ENCODE data around the gene COL1A1. TPM values are rescaled to one million over a fixed set of nuclear protein-coding genes. Genes with fewer than 3 reads are reported as not detected.

The COL1A1 gene
- total and polyA plus RNA-seq, 5 donors: 24.8 to 138 (median 59.2) TPM

- ATAC-seq (peak; percentile 2 to 24), DNase-seq (peak; percentile 52 to 75 (median 65))
- 34% methylated on average over 14 of the region's 14 CpGs for WGBS
- H3K9me3 ChIP-seq (ENCODE audit: control insufficient read depth, low read length): no peaks in the 10 kb centered on the region
- intact Hi-C loops (cut with DNase I): loop anchor here in 3 of 4 donors (5.0 to 10.0 kb wide), 2 partner anchors 52 to 54 kb away; no protein-coding TSS in a partner anchor
- H3K27ac ChIP-seq (ENCODE audit: low read length): no peak overlapping the region
- peaks cover 6% of the 10 kb centered on the region for H3K4me1 ChIP-seq (ENCODE audit: control insufficient read depth, insufficient read depth, low read length)
- H3K27me3 ChIP-seq (ENCODE audit: control insufficient read depth, insufficient read depth): no peaks in the 10 kb centered on the region
- H3K4me3 ChIP-seq (ENCODE audit: low read length): no peak overlapping the region
Observed at GRCh38 chr17:50169121-50169764, 32.2 kb downstream of the COL1A1 start.

DNA sequence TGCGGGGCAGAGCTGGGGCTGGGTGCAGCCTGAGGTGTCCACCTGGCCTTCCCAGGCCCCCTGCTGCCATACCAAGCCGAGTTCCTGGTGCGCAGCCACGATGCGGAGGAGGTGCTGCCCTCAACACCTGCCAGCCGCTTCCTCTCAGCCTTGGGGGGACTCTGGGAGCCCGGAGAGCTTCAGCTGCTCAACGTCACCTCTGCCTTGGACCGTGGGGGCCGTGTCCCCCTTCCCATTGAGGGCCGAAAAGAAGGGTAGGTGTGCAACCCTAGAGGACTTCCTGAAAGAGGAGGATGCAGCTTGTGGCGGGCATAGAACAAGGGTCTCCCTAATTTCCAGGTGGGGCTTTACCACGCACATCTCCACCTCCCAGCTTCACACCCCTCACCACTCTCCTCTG lies 33.1 kb downstream of the COL1A1 start:
- Histone ChIP-seq H3K4me1 (ENCODE audit: control insufficient read depth, insufficient read depth, low read length) (peaks cover 3% of the 10 kb centered on the region), H3K27ac (ENCODE audit: low read length) (no peak overlapping the region), H3K4me3 (ENCODE audit: low read length) (no peak overlapping the region), H3K27me3 (ENCODE audit: control insufficient read depth, insufficient read depth) (no peaks in the 10 kb centered on the region), H3K9me3 (ENCODE audit: control insufficient read depth, low read length) (no peaks in the 10 kb centered on the region)
- WGBS: 73% methylated on average over 13 of the region's 13 CpGs
- intact Hi-C loops (cut with DNase I): loop anchor here in 3 of 4 donors (5.0 to 10.0 kb wide), 2 partner anchors 51 to 54 kb away; no protein-coding TSS in a partner anchor
- no peak for ATAC-seq
- DNase-seq: peak; percentile 7 to 47 (median 44)

DNA sequence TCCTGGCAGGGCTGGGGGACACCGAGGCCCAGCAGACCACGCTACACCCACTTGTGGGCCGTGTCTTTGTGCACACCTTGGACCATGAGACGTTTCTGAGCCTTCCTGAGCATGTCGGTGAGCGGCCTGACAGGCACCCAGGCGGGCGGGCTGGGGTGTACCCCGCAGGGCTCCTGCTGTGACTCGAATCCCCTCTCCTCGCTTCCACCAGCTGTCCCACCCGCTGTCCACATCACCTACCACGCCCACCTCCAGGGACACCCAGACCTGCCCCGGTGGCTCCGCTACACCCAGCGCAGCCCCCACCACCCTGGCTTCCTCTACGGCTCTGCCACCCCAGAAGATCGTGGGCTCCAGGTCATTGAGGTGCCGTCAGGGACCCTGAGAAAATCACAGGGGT lies 34.1 kb downstream of the COL1A1 start:
- 83% methylated on average over 19 of the region's 19 CpGs for WGBS
- Histone ChIP-seq H3K27ac (ENCODE audit: low read length) (no peak overlapping the region), H3K4me3 (ENCODE audit: low read length) (no peak overlapping the region), H3K4me1 (ENCODE audit: control insufficient read depth, insufficient read depth, low read length) (no peaks in the 10 kb centered on the region), H3K27me3 (ENCODE audit: control insufficient read depth, insufficient read depth) (no peaks in the 10 kb centered on the region), H3K9me3 (ENCODE audit: control insufficient read depth, low read length) (no peaks in the 10 kb centered on the region)
- no peak for ATAC-seq
- DNase-seq: peak; percentile 19 to 57 (median 33)
- intact Hi-C loops (cut with DNase I): loop anchor here in 3 of 4 donors (5.0 to 10.0 kb wide), 2 partner anchors 50 to 53 kb away; no protein-coding TSS in a partner anchor

DNA sequence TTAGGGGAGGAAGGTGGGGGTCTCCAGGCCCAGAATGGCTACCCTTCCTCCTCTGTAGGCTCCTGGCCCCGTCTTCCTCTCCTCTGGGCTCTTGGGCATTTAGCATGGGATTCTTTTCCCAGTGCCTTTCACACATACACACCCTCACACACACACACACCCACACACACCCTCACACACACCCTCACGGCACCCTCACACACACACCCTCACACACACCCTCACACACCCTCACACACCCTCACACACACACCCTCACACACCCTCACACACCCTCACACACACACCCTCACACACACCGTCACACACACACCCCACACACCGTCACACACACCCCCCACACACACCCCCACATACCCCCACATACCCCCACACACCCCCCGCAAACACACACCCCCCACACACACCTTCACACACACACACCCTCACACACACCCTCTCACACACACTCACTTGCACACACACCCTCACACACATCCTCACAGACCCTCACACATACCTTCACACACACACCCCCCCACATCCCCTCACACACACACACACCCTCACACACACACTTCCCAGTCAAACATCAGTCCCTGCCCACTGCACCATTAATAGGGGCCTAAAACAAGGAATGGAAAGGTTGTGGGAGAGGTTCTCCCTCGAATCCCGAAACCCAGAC lies 34.8 kb downstream of the COL1A1 start:
- intact Hi-C loops (cut with DNase I): loop anchor here in 3 of 4 donors (5.0 to 10.0 kb wide), 2 partner anchors 49 to 52 kb away; no protein-coding TSS in a partner anchor
- Histone ChIP-seq H3K4me1 (ENCODE audit: control insufficient read depth, insufficient read depth, low read length) (no peaks in the 10 kb centered on the region), H3K4me3 (ENCODE audit: low read length) (peak overlapping the region; percentile 27), H3K27ac (ENCODE audit: low read length) (peak overlapping the region; percentile 88), H3K9me3 (ENCODE audit: control insufficient read depth, low read length) (no peaks in the 10 kb centered on the region), H3K27me3 (ENCODE audit: control insufficient read depth, insufficient read depth) (no peaks in the 10 kb centered on the region)
- WGBS: 56% methylated on average over 7 of the region's 7 CpGs
- DNase-seq: peak; percentile 2 to 39 (median 4)
- ATAC-seq: no peak

DNA sequence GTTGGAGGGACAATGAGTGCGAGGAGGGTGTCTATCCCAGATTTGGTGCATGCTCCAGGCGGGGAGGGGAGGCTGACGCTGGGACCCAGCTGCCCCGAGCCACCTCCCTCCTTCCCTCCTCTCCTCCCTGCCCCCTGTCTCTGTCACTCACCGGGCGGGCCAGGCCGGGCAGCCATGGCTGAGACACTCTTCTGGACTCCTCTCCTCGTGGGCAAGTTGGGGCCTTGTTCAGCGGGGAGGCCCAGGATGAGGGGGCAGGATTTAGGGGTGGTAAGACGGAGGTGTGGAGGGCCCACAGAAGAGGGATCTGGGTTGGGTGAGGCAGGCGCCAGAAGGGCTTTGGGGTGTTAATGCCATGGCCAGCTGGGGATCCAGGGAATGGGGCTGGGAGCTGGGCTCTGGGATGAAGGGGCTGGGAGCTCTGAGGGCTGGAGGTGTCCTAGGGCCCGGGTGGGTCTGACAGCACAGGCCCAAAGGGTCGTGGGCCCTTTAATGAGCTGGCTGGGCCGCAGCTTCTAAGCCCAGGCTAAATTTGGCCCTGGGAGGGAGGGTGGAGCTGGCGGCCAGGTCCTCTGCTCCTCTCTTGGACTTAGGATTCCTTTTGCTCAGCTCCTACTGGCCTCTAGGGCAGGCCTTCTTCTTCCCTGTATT lies 35.4 kb downstream of the COL1A1 start, which contains the start of gene SGCA:
Gene SGCA (plus strand): TSS at position 139 of the 651 bp plus-strand sequence. CDS start 36 bp downstream, at position 175.
- Histone ChIP-seq H3K9me3 (ENCODE audit: control insufficient read depth, low read length) (no peaks in the 10 kb centered on the region), H3K27me3 (ENCODE audit: control insufficient read depth, insufficient read depth) (no peaks in the 10 kb centered on the region), H3K4me1 (ENCODE audit: control insufficient read depth, insufficient read depth, low read length) (no peaks in the 10 kb centered on the region), H3K4me3 (ENCODE audit: low read length) (peak within 1 kb of the TSS; percentile 27), H3K27ac (ENCODE audit: low read length) (peak within 1 kb of the TSS; percentile 88)
- WGBS: 37% methylated on average over 15 of the region's 15 CpGs
- ATAC-seq: peak; percentile 34 to 55
- peak; percentile 31 to 84 (median 81) for DNase-seq
- intact Hi-C loops (cut with DNase I): loop anchor here in 3 of 4 donors (5.0 to 10.0 kb wide), 2 partner anchors 49 to 51 kb away; no protein-coding TSS in a partner anchor

GRCh38 chr17:50165466-50165865 lies 36.0 kb downstream of the COL1A1 start:
- WGBS: 67% methylated on average over 3 of the region's 3 CpGs
- ATAC-seq: no peak
- no peaks in the 10 kb centered on the region for H3K27me3 ChIP-seq (ENCODE audit: control insufficient read depth, insufficient read depth)
- intact Hi-C loops (cut with DNase I): loop anchor here in 3 of 4 donors (5.0 to 10.0 kb wide), 2 partner anchors 48 to 51 kb away; no protein-coding TSS in a partner anchor
- peak in 1 of 3 donors; percentile 7 for DNase-seq
- H3K4me1 ChIP-seq (ENCODE audit: control insufficient read depth, insufficient read depth, low read length): no peaks in the 10 kb centered on the region
- no peak overlapping the region for H3K4me3 ChIP-seq (ENCODE audit: low read length)
- H3K9me3 ChIP-seq (ENCODE audit: control insufficient read depth, low read length): no peaks in the 10 kb centered on the region
- peak overlapping the region; percentile 88 for H3K27ac ChIP-seq (ENCODE audit: low read length)

DNA sequence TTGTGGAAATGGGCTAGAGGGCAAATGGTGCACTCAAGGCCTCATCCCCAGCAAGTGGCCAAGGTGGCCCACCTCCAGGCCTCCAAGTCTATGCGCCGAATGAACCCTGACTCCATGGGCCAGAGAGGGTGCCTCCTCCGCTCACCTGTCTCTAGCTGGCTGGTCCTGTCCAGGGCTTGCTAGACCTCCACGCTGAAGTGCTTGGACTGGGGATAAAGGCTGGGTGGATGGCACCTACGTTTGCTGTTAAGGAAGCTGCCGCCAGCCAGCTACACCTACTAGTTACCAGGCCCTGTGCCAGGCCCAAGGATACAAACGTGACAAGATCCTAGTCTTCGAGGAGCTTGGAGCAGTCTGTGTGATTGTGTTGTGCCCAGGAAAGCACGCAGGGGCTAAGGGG lies 36.4 kb downstream of the COL1A1 start:
- intact Hi-C loops (cut with DNase I): loop anchor here in 3 of 4 donors (5.0 to 10.0 kb wide), 2 partner anchors 48 to 50 kb away; no protein-coding TSS in a partner anchor
- 75% methylated on average over 9 of the region's 9 CpGs for WGBS
- Histone ChIP-seq H3K9me3 (ENCODE audit: control insufficient read depth, low read length) (no peaks in the 10 kb centered on the region), H3K4me3 (ENCODE audit: low read length) (no peak overlapping the region), H3K27me3 (ENCODE audit: control insufficient read depth, insufficient read depth) (no peaks in the 10 kb centered on the region), H3K4me1 (ENCODE audit: control insufficient read depth, insufficient read depth, low read length) (no peaks in the 10 kb centered on the region), H3K27ac (ENCODE audit: low read length) (peak overlapping the region; percentile 88)
- ATAC-seq (no peak), DNase-seq (peak; percentile 7 to 43 (median 41))

GRCh38 chr17:50164697-50164988 lies 36.8 kb downstream of the COL1A1 start:
- Histone ChIP-seq H3K9me3 (ENCODE audit: control insufficient read depth, low read length) (no peaks in the 10 kb centered on the region), H3K27me3 (ENCODE audit: control insufficient read depth, insufficient read depth) (no peaks in the 10 kb centered on the region), H3K4me1 (ENCODE audit: control insufficient read depth, insufficient read depth, low read length) (no peaks in the 10 kb centered on the region), H3K27ac (ENCODE audit: low read length) (no peak overlapping the region), H3K4me3 (ENCODE audit: low read length) (no peak overlapping the region)
- no peak for ATAC-seq
- 96% methylated on average over 2 of the region's 2 CpGs for WGBS
- intact Hi-C loops (cut with DNase I): loop anchor here in 2 of 4 donors (10.0 kb wide), 1 partner anchor 50 kb away; no protein-coding TSS in a partner anchor
- no peak for DNase-seq

- Histone ChIP-seq H3K27ac (ENCODE audit: low read length) (peak overlapping the region; percentile 31), H3K9me3 (ENCODE audit: control insufficient read depth, low read length) (no peaks in the 10 kb centered on the region), H3K27me3 (ENCODE audit: control insufficient read depth, insufficient read depth) (no peaks in the 10 kb centered on the region), H3K4me3 (ENCODE audit: low read length) (no peak overlapping the region), H3K4me1 (ENCODE audit: control insufficient read depth, insufficient read depth, low read length) (no peaks in the 10 kb centered on the region)
- 75% methylated on average over 11 of the region's 11 CpGs for WGBS
- ATAC-seq (no peak), DNase-seq (peak; percentile 31 to 80 (median 76))
- intact Hi-C loops (cut with DNase I): loop anchor here in 2 of 4 donors (10.0 kb wide), 1 partner anchor 49 kb away; no protein-coding TSS in a partner anchor
Observed at GRCh38 chr17:50163843-50164696, 37.4 kb downstream of the COL1A1 start.
